H1 (cell line): ENCODE data around the gene DLK1. TPM values are rescaled to one million over a fixed set of nuclear protein-coding genes. Genes with fewer than 3 reads are reported as not detected.

ENCODE experiments used
- TAF1 ChIP-seq: IDR thresholded peaks from 2 replicates; pipeline ENCODE4 v1.6.1; 2011; ENCODE audit warnings: mild to moderate bottlenecking, low read depth, low read length
- polyA plus RNA-seq, 7 experiments: library from polyadenylated mRNA; depleted of rRNA in 3 of 7; stranded (reverse) in 5 of 7; unstranded in 2 of 7; fragments of >200 nt in 5 of 7; fragments of 200-250 nt in 2 of 7; gene quantifications; 1 replicate in 5 of 7; 2 replicates in 1 of 7; 4 replicates in 1 of 7; pipeline versions ENCODE4 v1.2.1 to v1.2.3, GENCODE V29; 2011 to 2013; ENCODE audit warnings: missing spikeins in 2 of 7, mixed read lengths in 2 of 7
- total RNA-seq: library from RNA; stranded (reverse); fragmentation: NEBNext Ultra II Directional; extraction: Animal tissue kit (Norgen Biotek cat#: 25700); gene quantifications from 2 replicates; pipeline ENCODE4 v1.2.1, GENCODE V29; 2021

Gene DLK1
- total and polyA plus RNA-seq, 2 of the 8 experiments (the other 6 are each of a cell fraction or from before 2014, with no cell fraction given), result 1.3 to 2.4 TPM

DNA sequence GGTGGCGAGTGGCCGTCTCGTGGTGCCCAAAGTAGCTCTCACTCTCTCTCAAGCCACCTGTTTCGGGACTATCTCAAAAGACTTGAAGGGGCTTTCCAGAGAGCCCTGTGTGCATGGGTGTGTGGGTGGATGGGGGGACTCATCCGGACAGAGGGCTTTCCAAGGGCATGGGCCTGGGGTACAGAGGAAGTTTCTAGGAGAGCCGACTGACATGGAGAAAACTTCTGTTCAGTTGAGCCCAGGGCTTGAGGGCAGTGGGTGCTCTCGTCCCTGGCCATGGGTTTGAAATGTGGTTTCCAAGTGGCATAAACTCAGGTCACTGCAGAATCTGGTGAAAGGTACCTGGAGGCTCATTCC lies 51.8 kb downstream of the DLK1 start (continued):
- TF ChIP-seq TAF1, result no peak
